KMS-11 (cell line): ENCODE data around the gene PHRF1.

ENCODE experiments used
- H2AFZ ChIP-seq: fragments of 200-600 bp; sonication (generic); 2 replicates; pipeline ENCODE4 v1.6.1; 2016; ENCODE audit warnings: antibody characterized with exemption, mixed run types, low read depth
- H3K27ac ChIP-seq: fragments of 200-600 bp; sonication (generic); 2 replicates; pipeline ENCODE4 v1.6.1; 2016; ENCODE audit warnings: mild to moderate bottlenecking, mixed run types
- H3K27me3 ChIP-seq: fragments of 200-600 bp; sonication (generic); 2 replicates; pipeline ENCODE4 v1.6.1; 2017; ENCODE audit warnings: mild to moderate bottlenecking, low read depth, mixed run types, moderate library complexity; ENCODE audit not compliant: insufficient read depth
- H3K36me3 ChIP-seq: fragments of 200-600 bp; sonication (generic); 2 replicates; pipeline ENCODE4 v1.6.1; 2017; ENCODE audit warnings: mild to moderate bottlenecking, mixed run types; ENCODE audit not compliant: insufficient read depth
- H3K4me1 ChIP-seq: fragments of 200-600 bp; sonication (generic); 2 replicates; pipeline ENCODE4 v1.6.1; 2016; ENCODE audit warnings: mild to moderate bottlenecking, low read depth, mixed run types; ENCODE audit not compliant: poor library complexity, severe bottlenecking
- H3K4me2 ChIP-seq: fragments of 200-600 bp; sonication (generic); 2 replicates; pipeline ENCODE4 v1.7.0; 2016; ENCODE audit warnings: mild to moderate bottlenecking, mixed run types
- H3K4me3 ChIP-seq: fragments of 200-600 bp; sonication (generic); IDR thresholded peaks from 2 replicates; pipeline ENCODE4 v1.6.1; 2017; ENCODE audit warnings: low read depth, low read length, mixed read lengths; ENCODE audit not compliant: insufficient read depth
- H3K79me2 ChIP-seq: fragments of 200-600 bp; sonication (generic); 2 replicates; pipeline ENCODE4 v1.6.1; 2016; ENCODE audit warnings: low read depth, mixed run types; ENCODE audit not compliant: insufficient read depth
- H3K9ac ChIP-seq: fragments of 200-600 bp; sonication (generic); 2 replicates; pipeline ENCODE4 v1.6.1; 2016; ENCODE audit warnings: mild to moderate bottlenecking, mixed run types
- H4K20me1 ChIP-seq: fragments of 200-600 bp; sonication (generic); 2 replicates; pipeline ENCODE4 v1.6.1; 2016; ENCODE audit warnings: mild to moderate bottlenecking, mixed run types; ENCODE audit not compliant: insufficient read depth
- CTCF ChIP-seq: fragments of 200-600 bp; sonication (generic); conservative IDR thresholded peaks from 2 replicates; pipeline ENCODE4 v1.6.1; 2017; ENCODE audit warnings: low read depth, mild to moderate bottlenecking, antibody characterized with exemption, low read length, moderate library complexity, mixed read lengths

The PHRF1 gene, protein sequence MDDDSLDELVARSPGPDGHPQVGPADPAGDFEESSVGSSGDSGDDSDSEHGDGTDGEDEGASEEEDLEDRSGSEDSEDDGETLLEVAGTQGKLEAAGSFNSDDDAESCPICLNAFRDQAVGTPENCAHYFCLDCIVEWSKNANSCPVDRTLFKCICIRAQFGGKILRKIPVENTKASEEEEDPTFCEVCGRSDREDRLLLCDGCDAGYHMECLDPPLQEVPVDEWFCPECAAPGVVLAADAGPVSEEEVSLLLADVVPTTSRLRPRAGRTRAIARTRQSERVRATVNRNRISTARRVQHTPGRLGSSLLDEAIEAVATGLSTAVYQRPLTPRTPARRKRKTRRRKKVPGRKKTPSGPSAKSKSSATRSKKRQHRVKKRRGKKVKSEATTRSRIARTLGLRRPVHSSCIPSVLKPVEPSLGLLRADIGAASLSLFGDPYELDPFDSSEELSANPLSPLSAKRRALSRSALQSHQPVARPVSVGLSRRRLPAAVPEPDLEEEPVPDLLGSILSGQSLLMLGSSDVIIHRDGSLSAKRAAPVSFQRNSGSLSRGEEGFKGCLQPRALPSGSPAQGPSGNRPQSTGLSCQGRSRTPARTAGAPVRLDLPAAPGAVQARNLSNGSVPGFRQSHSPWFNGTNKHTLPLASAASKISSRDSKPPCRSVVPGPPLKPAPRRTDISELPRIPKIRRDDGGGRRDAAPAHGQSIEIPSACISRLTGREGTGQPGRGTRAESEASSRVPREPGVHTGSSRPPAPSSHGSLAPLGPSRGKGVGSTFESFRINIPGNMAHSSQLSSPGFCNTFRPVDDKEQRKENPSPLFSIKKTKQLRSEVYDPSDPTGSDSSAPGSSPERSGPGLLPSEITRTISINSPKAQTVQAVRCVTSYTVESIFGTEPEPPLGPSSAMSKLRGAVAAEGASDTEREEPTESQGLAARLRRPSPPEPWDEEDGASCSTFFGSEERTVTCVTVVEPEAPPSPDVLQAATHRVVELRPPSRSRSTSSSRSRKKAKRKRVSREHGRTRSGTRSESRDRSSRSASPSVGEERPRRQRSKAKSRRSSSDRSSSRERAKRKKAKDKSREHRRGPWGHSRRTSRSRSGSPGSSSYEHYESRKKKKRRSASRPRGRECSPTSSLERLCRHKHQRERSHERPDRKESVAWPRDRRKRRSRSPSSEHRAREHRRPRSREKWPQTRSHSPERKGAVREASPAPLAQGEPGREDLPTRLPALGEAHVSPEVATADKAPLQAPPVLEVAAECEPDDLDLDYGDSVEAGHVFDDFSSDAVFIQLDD (N-terminal part only)

DNA sequence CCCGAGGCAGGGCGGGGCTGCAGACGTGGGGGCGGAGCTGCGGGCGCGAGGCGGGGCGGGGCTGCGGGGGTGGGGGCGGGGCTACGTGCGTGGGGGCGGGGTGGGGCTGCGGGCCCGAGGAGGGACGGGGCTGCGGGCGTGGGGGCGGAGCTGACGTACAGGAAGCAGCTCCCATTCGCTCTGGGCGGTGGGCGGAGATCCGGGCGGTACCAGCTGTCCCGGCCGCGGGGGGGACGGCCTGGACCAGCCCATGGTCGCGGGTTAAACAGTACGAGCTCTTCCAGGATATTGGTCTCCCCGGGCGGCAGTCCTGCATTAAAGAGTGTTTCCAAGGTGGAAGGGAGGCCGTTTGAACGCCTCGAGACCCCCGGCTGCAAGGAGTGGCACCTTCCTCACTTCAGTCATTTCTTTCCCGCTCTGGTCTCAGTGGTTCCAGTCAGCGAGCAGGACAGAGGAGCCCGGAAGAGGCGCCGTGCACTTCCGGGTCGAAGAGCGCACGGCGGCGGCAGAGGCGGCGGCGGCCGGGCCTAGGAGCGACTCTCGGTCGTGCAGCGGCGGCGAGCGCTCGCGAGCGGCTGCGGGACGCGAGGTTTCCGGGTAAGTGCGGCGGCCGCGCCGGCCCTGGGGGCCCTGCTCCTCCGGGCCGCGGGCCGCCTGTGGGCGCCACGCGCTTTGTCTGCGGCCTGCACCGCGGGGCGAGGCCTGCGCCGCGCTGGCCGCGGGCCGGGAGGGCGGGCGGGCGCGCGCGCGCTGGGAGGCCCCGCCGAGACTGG, at the start of gene PHRF1:
Gene PHRF1, plus strand, starts transcription at position 475 of the 773 bp plus-strand sequence. CDS start 5,043 bp downstream, outside the sequence.
- Histone ChIP-seq H2AFZ (peak within 1 kb of the TSS; percentile 82), H3K4me2 (peak within 1 kb of the TSS; percentile 95), H3K27me3 (no peaks in the 10 kb centered on the region), H3K9ac (peak within 1 kb of the TSS; percentile 91), H3K4me3 (peak within 1 kb of the TSS; percentile 37), H3K27ac (peak within 1 kb of the TSS; percentile 83), H3K79me2 (peaks cover 45% of the 10 kb centered on the region), H3K36me3 (no peaks in the 10 kb centered on the region), H3K4me1 (peaks cover 29% of the 10 kb centered on the region), H4K20me1 (peaks cover 40% of the 10 kb centered on the region)
- TF ChIP-seq CTCF = no peak

- no peak for TF ChIP-seq CTCF
Measured at GRCh38 chr11:528166-528814, 48.0 kb upstream of the PHRF1 start.

GRCh38 chr11:528815-529727, 47.2 kb upstream of the PHRF1 start:
- Histone ChIP-seq H3K4me1 (peaks cover 7% of the 10 kb centered on the region), H3K27me3 (no peaks in the 10 kb centered on the region), H3K4me3 (no peak overlapping the region), H3K36me3 (no peaks in the 10 kb centered on the region), H3K4me2 (no peak overlapping the region), H2AFZ (no peak overlapping the region), H4K20me1 (no peaks in the 10 kb centered on the region), H3K9ac (no peak overlapping the region), H3K79me2 (peaks cover 1% of the 10 kb centered on the region; the same call in 1 of the 2 replicates), H3K27ac (no peak overlapping the region)
- no peak for TF ChIP-seq CTCF

More at GRCh38 chr11:528166-528814, 48.0 kb upstream of the PHRF1 start:
- H3K4me2 ChIP-seq = no peak overlapping the region
- H3K4me3 ChIP-seq = no peak overlapping the region
- no peaks in the 10 kb centered on the region for H3K27me3 ChIP-seq
- no peaks in the 10 kb centered on the region for H4K20me1 ChIP-seq
- H3K9ac ChIP-seq = no peak overlapping the region
- no peaks in the 10 kb centered on the region for H3K4me1 ChIP-seq
- H3K27ac ChIP-seq = no peak overlapping the region
- H3K36me3 ChIP-seq = no peaks in the 10 kb centered on the region
- H2AFZ ChIP-seq = no peak overlapping the region
- H3K79me2 ChIP-seq = no peaks in the 10 kb centered on the region; the same call in 1 of the 2 replicates
